ENCODE data around the gene RMRP.
A peak's percentile ranks its signal among the peaks of the same experiment; 100 is the strongest.
"Not testable (repeated sequence)": the region's sequence is repeated elsewhere in the genome, so short reads cannot be mapped to it uniquely, and the experiment has no call there.

The RMRP gene

GRCh38 chr9:35636877-35637246 is 21.0 kb downstream of the RMRP start:
- H3K9me3 ChIP-seq (ENCODE audit: control insufficient read depth in 5 of 5, low read length in 5 of 5); H3K9ac ChIP-seq (ENCODE audit: low read length in 5 of 5); H3K4me3 ChIP-seq (ENCODE audit: low read depth in 1 of 5, low read length in 5 of 5); H3K36me3 ChIP-seq (ENCODE audit: control insufficient read depth in 5 of 5, insufficient read depth in 5 of 5, low read length in 5 of 5); H3K27ac ChIP-seq (ENCODE audit: low read depth, low read length); H3K27me3 ChIP-seq (ENCODE audit: control insufficient read depth in 5 of 5, insufficient read depth in 4 of 5, low read length in 5 of 5): not testable (repeated sequence)
- peaks cover 2 to 26% (median 19%) of the 10 kb centered on the region in 5 donors for H3K4me1 ChIP-seq (ENCODE audit: control insufficient read depth in 5 of 5, insufficient read depth in 5 of 5, low read length in 5 of 5)

- Histone ChIP-seq H3K4me3 (ENCODE audit: low read depth in 1 of 5, low read length in 5 of 5) (no peak overlapping the region), H3K9me3 (ENCODE audit: control insufficient read depth in 5 of 5, low read length in 5 of 5) (no peaks in the 10 kb centered on the region), H3K9ac (ENCODE audit: low read length in 5 of 5) (no peak overlapping the region), H3K27me3 (ENCODE audit: control insufficient read depth in 5 of 5, insufficient read depth in 4 of 5, low read length in 5 of 5) (no peaks in the 10 kb centered on the region), H3K27ac (ENCODE audit: low read depth, low read length) (peak overlapping the region; percentile 54), H3K36me3 (ENCODE audit: control insufficient read depth in 5 of 5, insufficient read depth in 5 of 5, low read length in 5 of 5) (no peaks in the 10 kb centered on the region), H3K4me1 (ENCODE audit: control insufficient read depth in 5 of 5, insufficient read depth in 5 of 5, low read length in 5 of 5) (peaks cover 2 to 26% (median 19%) of the 10 kb centered on the region in 5 donors)
Observed at GRCh38 chr9:35636135-35636876, 21.5 kb downstream of the RMRP start.

- no peaks in the 10 kb centered on the region for H3K9me3 ChIP-seq (ENCODE audit: control insufficient read depth in 5 of 5, low read length in 5 of 5)
- no peaks in the 10 kb centered on the region for H3K36me3 ChIP-seq (ENCODE audit: control insufficient read depth in 5 of 5, insufficient read depth in 5 of 5, low read length in 5 of 5)
- H3K27me3 ChIP-seq (ENCODE audit: control insufficient read depth in 5 of 5, insufficient read depth in 4 of 5, low read length in 5 of 5), result no peaks in the 10 kb centered on the region
- H3K4me1 ChIP-seq (ENCODE audit: control insufficient read depth in 5 of 5, insufficient read depth in 5 of 5, low read length in 5 of 5), result peaks cover 2 to 26% (median 19%) of the 10 kb centered on the region in 5 donors
- no peak overlapping the region for H3K4me3 ChIP-seq (ENCODE audit: low read depth in 1 of 5, low read length in 5 of 5)
- H3K27ac ChIP-seq (ENCODE audit: low read depth, low read length), result peak overlapping the region; percentile 54
- peak overlapping the region in 2 of 5 donors; percentile 51 to 59 for H3K9ac ChIP-seq (ENCODE audit: low read length in 5 of 5)
Observed at GRCh38 chr9:35635730-35636129, 22.1 kb downstream of the RMRP start.

- no peak overlapping the region for H3K9ac ChIP-seq (ENCODE audit: low read length in 5 of 5)
- no peaks in the 10 kb centered on the region for H3K4me1 ChIP-seq (ENCODE audit: control insufficient read depth in 5 of 5, insufficient read depth in 5 of 5, low read length in 5 of 5)
- H3K27ac ChIP-seq (ENCODE audit: low read depth, low read length), result no peak overlapping the region
- no peaks in the 10 kb centered on the region for H3K27me3 ChIP-seq (ENCODE audit: control insufficient read depth in 5 of 5, insufficient read depth in 4 of 5, low read length in 5 of 5)
- H3K9me3 ChIP-seq (ENCODE audit: control insufficient read depth in 5 of 5, low read length in 5 of 5), result no peaks in the 10 kb centered on the region
- no peak overlapping the region for H3K4me3 ChIP-seq (ENCODE audit: low read depth in 1 of 5, low read length in 5 of 5)
- H3K36me3 ChIP-seq (ENCODE audit: control insufficient read depth in 5 of 5, insufficient read depth in 5 of 5, low read length in 5 of 5), result no peaks in the 10 kb centered on the region
Observed at GRCh38 chr9:35629597-35629996, 28.2 kb downstream of the RMRP start.

GRCh38 chr9:35628389-35628991 is 29.3 kb downstream of the RMRP start:
- Histone ChIP-seq H3K4me1 (ENCODE audit: control insufficient read depth in 5 of 5, insufficient read depth in 5 of 5, low read length in 5 of 5) (no peaks in the 10 kb centered on the region), H3K36me3 (ENCODE audit: control insufficient read depth in 5 of 5, insufficient read depth in 5 of 5, low read length in 5 of 5) (no peaks in the 10 kb centered on the region), H3K4me3 (ENCODE audit: low read depth in 1 of 5, low read length in 5 of 5) (no peak overlapping the region), H3K9me3 (ENCODE audit: control insufficient read depth in 5 of 5, low read length in 5 of 5) (no peaks in the 10 kb centered on the region), H3K27ac (ENCODE audit: low read depth, low read length) (no peak overlapping the region), H3K9ac (ENCODE audit: low read length in 5 of 5) (peak overlapping the region in 1 of 5 donors; percentile 3), H3K27me3 (ENCODE audit: control insufficient read depth in 5 of 5, insufficient read depth in 4 of 5, low read length in 5 of 5) (no peaks in the 10 kb centered on the region)

- no peaks in the 10 kb centered on the region for H3K9me3 ChIP-seq (ENCODE audit: control insufficient read depth in 5 of 5, low read length in 5 of 5)
- no peaks in the 10 kb centered on the region for H3K36me3 ChIP-seq (ENCODE audit: control insufficient read depth in 5 of 5, insufficient read depth in 5 of 5, low read length in 5 of 5)
- H3K27ac ChIP-seq (ENCODE audit: low read depth, low read length), result no peak overlapping the region
- H3K9ac ChIP-seq (ENCODE audit: low read length in 5 of 5), result no peak overlapping the region
- H3K4me3 ChIP-seq (ENCODE audit: low read depth in 1 of 5, low read length in 5 of 5), result no peak overlapping the region
- no peaks in the 10 kb centered on the region for H3K4me1 ChIP-seq (ENCODE audit: control insufficient read depth in 5 of 5, insufficient read depth in 5 of 5, low read length in 5 of 5)
- H3K27me3 ChIP-seq (ENCODE audit: control insufficient read depth in 5 of 5, insufficient read depth in 4 of 5, low read length in 5 of 5), result no peaks in the 10 kb centered on the region
Observed at GRCh38 chr9:35627575-35627974, 30.2 kb downstream of the RMRP start.

- Histone ChIP-seq H3K27ac (ENCODE audit: low read depth, low read length) (no peak overlapping the region), H3K4me1 (ENCODE audit: control insufficient read depth in 5 of 5, insufficient read depth in 5 of 5, low read length in 5 of 5) (peaks cover 0 to 32% (median 18%) of the 10 kb centered on the region in 5 donors), H3K36me3 (ENCODE audit: control insufficient read depth in 5 of 5, insufficient read depth in 5 of 5, low read length in 5 of 5) (no peaks in the 10 kb centered on the region), H3K4me3 (ENCODE audit: low read depth in 1 of 5, low read length in 5 of 5) (no peak overlapping the region), H3K9ac (ENCODE audit: low read length in 5 of 5) (no peak overlapping the region), H3K9me3 (ENCODE audit: control insufficient read depth in 5 of 5, low read length in 5 of 5) (no peaks in the 10 kb centered on the region), H3K27me3 (ENCODE audit: control insufficient read depth in 5 of 5, insufficient read depth in 4 of 5, low read length in 5 of 5) (peaks cover 0 to 2% (median 0%) of the 10 kb centered on the region in 5 donors)
Observed at GRCh38 chr9:35619800-35620158, 38.0 kb downstream of the RMRP start.

- Histone ChIP-seq H3K4me1 (ENCODE audit: control insufficient read depth in 5 of 5, insufficient read depth in 5 of 5, low read length in 5 of 5) (peaks cover 0 to 32% (median 18%) of the 10 kb centered on the region in 5 donors), H3K4me3 (ENCODE audit: low read depth in 1 of 5, low read length in 5 of 5) (no peak overlapping the region), H3K36me3 (ENCODE audit: control insufficient read depth in 5 of 5, insufficient read depth in 5 of 5, low read length in 5 of 5) (no peaks in the 10 kb centered on the region), H3K27ac (ENCODE audit: low read depth, low read length) (no peak overlapping the region), H3K27me3 (ENCODE audit: control insufficient read depth in 5 of 5, insufficient read depth in 4 of 5, low read length in 5 of 5) (peaks cover 0 to 2% (median 0%) of the 10 kb centered on the region in 5 donors), H3K9ac (ENCODE audit: low read length in 5 of 5) (no peak overlapping the region), H3K9me3 (ENCODE audit: control insufficient read depth in 5 of 5, low read length in 5 of 5) (no peaks in the 10 kb centered on the region)
Observed at GRCh38 chr9:35618854-35619799, 38.7 kb downstream of the RMRP start.

- H3K36me3 ChIP-seq (ENCODE audit: control insufficient read depth in 5 of 5, insufficient read depth in 5 of 5, low read length in 5 of 5), result no peaks in the 10 kb centered on the region
- H3K27ac ChIP-seq (ENCODE audit: low read depth, low read length), result no peak within 1 kb of the TSS
- no peaks in the 10 kb centered on the region for H3K9me3 ChIP-seq (ENCODE audit: control insufficient read depth in 5 of 5, low read length in 5 of 5)
- peaks cover 0 to 2% (median 0%) of the 10 kb centered on the region in 5 donors for H3K27me3 ChIP-seq (ENCODE audit: control insufficient read depth in 5 of 5, insufficient read depth in 4 of 5, low read length in 5 of 5)
- peaks cover 0 to 32% (median 18%) of the 10 kb centered on the region in 5 donors for H3K4me1 ChIP-seq (ENCODE audit: control insufficient read depth in 5 of 5, insufficient read depth in 5 of 5, low read length in 5 of 5)
- H3K4me3 ChIP-seq (ENCODE audit: low read depth in 1 of 5, low read length in 5 of 5), result peak within 1 kb of the TSS; percentile 62 to 72 (median 65)
- peak within 1 kb of the TSS in 4 of 5 donors; percentile 40 to 73 (median 64) for H3K9ac ChIP-seq (ENCODE audit: low read length in 5 of 5)
Observed at GRCh38 chr9:35618325-35618727, 39.5 kb downstream of the RMRP start, which contains the start of gene CD72. Gene CD72 (minus strand): TSS chr9:35618413. CDS start chr9:35618303, 110 bp downstream.
